ENCODE results near the gene PLCD1. TPM values are rescaled to one million over a fixed set of nuclear protein-coding genes. Genes with fewer than 3 reads are reported as not detected.
"Not testable (repeated sequence)": the region's sequence is repeated elsewhere in the genome, so short reads cannot be mapped to it uniquely, and the experiment has no call there.

PLCD1 gene
- 10 to 100 TPM in 8 of 9 donors, 1 to 10 TPM in 1; 9.7 to 97.3 (median 24.3) TPM for total RNA-seq
- polyA plus RNA-seq = 10 to 100 TPM; 11.3 to 42.7 (median 40.9) TPM
- long read RNA-seq, donor 1, partial matches to known transcripts = 0 of 3 reads
- long read RNA-seq, donor 1, other reads (novel, unspliced or antisense) = 0 of 3 reads
- long read RNA-seq, donor 2, transcript PLCD1-204 (15 exons, 2,963 nt) = major isoform, 5 of 5 reads
- long read RNA-seq, donor 2, partial matches to known transcripts = 0 of 5 reads
- long read RNA-seq, donor 2, other reads (novel, unspliced or antisense) = 0 of 5 reads
- long read RNA-seq, donor 3, partial matches to known transcripts = 0 of 2 reads
- long read RNA-seq, donor 3, other reads (novel, unspliced or antisense) = 0 of 2 reads
- long read RNA-seq, donor 4, partial matches to known transcripts = 1 of 7 reads
- long read RNA-seq, donor 4, other reads (novel, unspliced or antisense) = 1 of 7 reads
- long read RNA-seq, donor 5, transcript PLCD1-201 (15 exons, 2,769 nt) = minor isoform, 35 of 103 reads
- long read RNA-seq, donor 5, transcript PLCD1-204 (15 exons, 2,963 nt) = major isoform, 47 of 103 reads
- long read RNA-seq, donor 5, partial matches to known transcripts = 9 of 103 reads
- long read RNA-seq, donor 5, other reads (novel, unspliced or antisense) = 12 of 103 reads
- long read RNA-seq, donor 6, transcript PLCD1-201 (15 exons, 2,769 nt) = major isoform, 5 of 13 reads
- long read RNA-seq, donor 6, partial matches to known transcripts = 4 of 13 reads
- long read RNA-seq, donor 6, other reads (novel, unspliced or antisense) = 1 of 13 reads
- long read RNA-seq, donor 7 = 0 reads
- long read RNA-seq, donor 8 = 0 reads
- long read RNA-seq, donor 9, partial matches to known transcripts = 0 of 1 reads
- long read RNA-seq, donor 9, other reads (novel, unspliced or antisense) = 0 of 1 reads
- long read RNA-seq, donor 10, partial matches to known transcripts = 0 of 2 reads
- long read RNA-seq, donor 10, other reads (novel, unspliced or antisense) = 0 of 2 reads

GRCh38 chr3:38029400-38030125 lies at the start of gene PLCD1:
PLCD1 (minus strand) TSS chr3:38029642; CDS start chr3:38029539, 103 bp downstream.
- Histone ChIP-seq H3K27ac (peak within 1 kb of the TSS in 3 of 5 donors; percentile 61 to 90 (median 83)), H3K4me3 (peak within 1 kb of the TSS in 2 of 4 donors; percentile 29 to 61), H3K36me3 (replicated peaks in 1 of 2) (no peaks in the 10 kb centered on the region), H3K27me3 (no peaks in the 10 kb centered on the region), H3K4me1 (replicated peaks in 1 of 2) (peaks cover 23 to 37% of the 10 kb centered on the region in 2 donors), H3K9me3 (replicated peaks in 1 of 3) (no peaks in the 10 kb centered on the region)
- intact Hi-C loops (cut with DNase I) = no loop called here
- DNase-seq = peak in 6 of 7 donors; percentile 67 to 75 (median 72)
- 2 to 3% methylated on average over 62 to 75 of the region's 75 CpGs; no CpG with 5 or more reads in 2 of the 4 donors for WGBS, 4 donors
- TF ChIP-seq, protein P1, sequence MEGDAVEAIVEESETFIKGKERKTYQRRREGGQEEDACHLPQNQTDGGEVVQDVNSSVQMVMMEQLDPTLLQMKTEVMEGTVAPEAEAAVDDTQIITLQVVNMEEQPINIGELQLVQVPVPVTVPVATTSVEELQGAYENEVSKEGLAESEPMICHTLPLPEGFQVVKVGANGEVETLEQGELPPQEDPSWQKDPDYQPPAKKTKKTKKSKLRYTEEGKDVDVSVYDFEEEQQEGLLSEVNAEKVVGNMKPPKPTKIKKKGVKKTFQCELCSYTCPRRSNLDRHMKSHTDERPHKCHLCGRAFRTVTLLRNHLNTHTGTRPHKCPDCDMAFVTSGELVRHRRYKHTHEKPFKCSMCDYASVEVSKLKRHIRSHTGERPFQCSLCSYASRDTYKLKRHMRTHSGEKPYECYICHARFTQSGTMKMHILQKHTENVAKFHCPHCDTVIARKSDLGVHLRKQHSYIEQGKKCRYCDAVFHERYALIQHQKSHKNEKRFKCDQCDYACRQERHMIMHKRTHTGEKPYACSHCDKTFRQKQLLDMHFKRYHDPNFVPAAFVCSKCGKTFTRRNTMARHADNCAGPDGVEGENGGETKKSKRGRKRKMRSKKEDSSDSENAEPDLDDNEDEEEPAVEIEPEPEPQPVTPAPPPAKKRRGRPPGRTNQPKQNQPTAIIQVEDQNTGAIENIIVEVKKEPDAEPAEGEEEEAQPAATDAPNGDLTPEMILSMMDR (IDR thresholded peaks at IDR 0.05) = peak in 1 of 6 experiments; percentile 7
- peak in 1 of 2 donors; percentile 31 for TF ChIP-seq POLR2A (IDR thresholded peaks at IDR 0.05)

DNA sequence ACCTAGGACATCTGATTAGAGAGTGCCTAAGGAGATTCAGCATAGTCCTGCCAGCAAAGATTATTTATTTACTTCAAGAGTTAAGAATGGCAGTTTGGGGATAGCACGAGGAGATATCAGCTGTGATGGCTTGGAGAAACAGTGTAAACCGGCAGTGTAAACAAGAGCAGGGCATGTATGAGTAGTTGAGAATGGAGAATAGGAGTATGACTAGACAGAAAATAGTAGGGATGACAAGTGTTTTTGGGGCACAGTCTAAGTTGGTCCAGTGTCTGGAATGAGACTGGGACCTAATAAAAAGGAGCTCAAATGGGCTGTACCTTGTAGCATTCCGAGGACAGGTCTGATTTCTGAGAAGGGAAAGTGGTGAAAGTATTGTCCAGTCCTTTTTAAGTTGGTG lies 47.6 kb upstream of the PLCD1 start:
- intact Hi-C loops (cut with DNase I); H3K4me3 ChIP-seq; H3K27ac ChIP-seq; H3K36me3 ChIP-seq (replicated peaks in 1 of 2); H3K9me3 ChIP-seq (replicated peaks in 1 of 3); DNase-seq; H3K27me3 ChIP-seq; H3K4me1 ChIP-seq (replicated peaks in 1 of 2): not testable (repeated sequence)
- WGBS, 4 donors = 35 to 85% (median 70%) methylated on average over 1 to 3 of the region's 3 CpGs

DNA sequence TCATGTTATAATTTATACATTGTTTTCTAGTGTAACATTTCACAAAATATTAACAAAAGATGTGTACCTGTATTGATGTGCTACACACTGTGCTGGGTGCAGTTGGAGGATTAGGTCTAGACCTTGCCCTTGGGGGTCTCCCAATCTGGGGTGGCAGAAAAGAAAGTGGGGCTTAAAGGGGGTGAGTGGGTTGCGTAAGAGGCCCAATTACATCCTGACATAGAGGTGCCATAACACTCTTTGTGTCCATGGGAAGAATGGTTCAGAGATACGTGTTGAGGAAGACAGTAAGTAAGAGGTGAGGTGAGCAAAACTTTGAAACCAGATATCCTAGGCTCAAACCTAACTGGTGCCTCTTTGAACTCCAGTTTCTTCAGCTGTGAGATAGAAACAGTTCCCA lies 40.6 kb upstream of the PLCD1 start:
- intact Hi-C loops (cut with DNase I) = no loop called here
- no peak overlapping the region for H3K4me3 ChIP-seq
- DNase-seq = no peak
- WGBS, 4 donors = 68 to 95% (median 86%) methylated on average over 2 of the region's 2 CpGs
- TF ChIP-seq, protein P1 (IDR thresholded peaks at IDR 0.05) = no peak
- no peak for TF ChIP-seq POLR2A (IDR thresholded peaks at IDR 0.05)
- no peak overlapping the region for H3K27ac ChIP-seq
- H3K9me3 ChIP-seq (replicated peaks in 1 of 3) = no peaks in the 10 kb centered on the region
- no peaks in the 10 kb centered on the region for H3K27me3 ChIP-seq
- H3K36me3 ChIP-seq (replicated peaks in 1 of 2) = no peaks in the 10 kb centered on the region
- no peaks in the 10 kb centered on the region for H3K4me1 ChIP-seq (replicated peaks in 1 of 2)

DNA sequence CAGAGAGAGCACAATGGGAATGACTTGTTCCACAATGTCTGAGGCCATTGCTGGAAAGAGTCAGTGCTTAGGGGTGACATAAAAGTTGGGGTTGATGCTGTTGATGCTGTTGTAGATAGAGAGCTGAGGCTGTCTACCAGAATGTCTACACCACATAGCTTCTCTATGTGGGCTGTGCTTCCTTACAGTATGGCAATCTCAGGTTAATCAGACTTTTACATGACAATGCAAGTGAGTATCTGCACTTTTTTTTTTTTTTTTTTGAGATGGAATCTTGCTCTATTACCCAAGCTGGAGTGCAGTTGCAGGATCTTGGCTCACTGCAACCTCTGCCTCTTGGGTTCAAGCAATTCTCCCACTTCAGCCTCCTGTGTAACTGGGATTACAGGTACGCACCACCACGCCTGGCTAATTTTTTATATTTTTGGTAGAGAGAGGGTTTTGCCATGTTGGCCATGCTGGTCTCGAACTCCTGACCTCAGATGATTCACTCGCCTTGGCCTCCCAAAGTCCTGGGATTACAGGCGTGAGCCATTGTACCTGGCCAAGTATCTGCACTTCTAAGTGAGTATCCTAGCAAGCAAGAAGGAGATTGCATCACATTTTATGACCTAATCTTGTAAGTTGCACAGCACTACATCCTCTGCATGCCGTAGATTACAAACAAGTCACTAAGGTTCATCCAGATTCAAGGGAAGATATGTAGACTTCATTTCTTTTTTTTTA lies 38.2 kb upstream of the PLCD1 start:
- no peak for DNase-seq
- WGBS, 4 donors = 84 to 94% (median 90%) methylated on average over 6 of the region's 6 CpGs
- intact Hi-C loops (cut with DNase I) = no loop called here

GRCh38 chr3:38064453-38064852 lies 35.0 kb upstream of the PLCD1 start:
- WGBS, 4 donors = 93 to 96% (median 96%) methylated on average over 9 to 30 of the region's 32 CpGs
- not testable (repeated sequence) for H3K4me3 ChIP-seq

More for the DNA sequence above, 38.2 kb upstream of the PLCD1 start:
- H3K36me3 ChIP-seq (replicated peaks in 1 of 2) = no peaks in the 10 kb centered on the region
- no peaks in the 10 kb centered on the region for H3K9me3 ChIP-seq (replicated peaks in 1 of 3)
- no peaks in the 10 kb centered on the region for H3K27me3 ChIP-seq
- H3K4me1 ChIP-seq (replicated peaks in 1 of 2) = no peaks in the 10 kb centered on the region
- H3K4me3 ChIP-seq = no peak overlapping the region
- TF ChIP-seq POLR2A (IDR thresholded peaks at IDR 0.05) = no peak
- TF ChIP-seq, protein P1 (IDR thresholded peaks at IDR 0.05) = no peak
- H3K27ac ChIP-seq = no peak overlapping the region

More at GRCh38 chr3:38064453-38064852, 35.0 kb upstream of the PLCD1 start:
- DNase-seq; H3K36me3 ChIP-seq (replicated peaks in 1 of 2); H3K4me1 ChIP-seq (replicated peaks in 1 of 2); H3K27ac ChIP-seq; intact Hi-C loops (cut with DNase I); H3K27me3 ChIP-seq; H3K9me3 ChIP-seq (replicated peaks in 1 of 3): not testable (repeated sequence)
